GM12801 (cell line): Measurements from ENCODE around the gene HTATIP2.
A peak's percentile ranks its signal among the peaks of the same experiment; 100 is the strongest.

Experiments
- TF ChIP-seq, protein P1 (sequence below): IDR thresholded peaks from one replicate; pipeline ENCODE4 v1.5.1; 2011; ENCODE audit warnings: control low read depth; ENCODE audit not compliant: insufficient read length; ENCODE audit errors: extremely low read depth

HTATIP2 gene

DNA sequence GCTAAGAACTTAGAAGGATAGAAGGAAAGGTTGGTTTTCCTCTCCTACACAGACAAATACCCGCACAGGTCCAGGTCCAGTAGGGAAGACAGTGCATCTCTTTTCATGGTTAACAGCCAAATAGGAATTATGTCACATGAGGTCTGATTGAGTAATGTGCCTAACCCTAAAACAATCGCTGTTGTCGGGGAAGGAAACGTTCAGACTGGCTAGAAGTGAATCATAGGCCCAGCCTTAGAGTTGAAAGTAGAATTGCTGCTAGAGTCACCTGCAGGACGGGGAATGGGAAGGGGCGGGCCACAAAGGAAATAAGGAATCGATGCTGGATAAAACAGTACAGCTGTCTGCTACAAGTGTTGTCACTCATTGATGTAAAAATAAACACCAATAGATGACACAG is 12.4 kb upstream of the HTATIP2 start:
- TF ChIP-seq, protein P1, sequence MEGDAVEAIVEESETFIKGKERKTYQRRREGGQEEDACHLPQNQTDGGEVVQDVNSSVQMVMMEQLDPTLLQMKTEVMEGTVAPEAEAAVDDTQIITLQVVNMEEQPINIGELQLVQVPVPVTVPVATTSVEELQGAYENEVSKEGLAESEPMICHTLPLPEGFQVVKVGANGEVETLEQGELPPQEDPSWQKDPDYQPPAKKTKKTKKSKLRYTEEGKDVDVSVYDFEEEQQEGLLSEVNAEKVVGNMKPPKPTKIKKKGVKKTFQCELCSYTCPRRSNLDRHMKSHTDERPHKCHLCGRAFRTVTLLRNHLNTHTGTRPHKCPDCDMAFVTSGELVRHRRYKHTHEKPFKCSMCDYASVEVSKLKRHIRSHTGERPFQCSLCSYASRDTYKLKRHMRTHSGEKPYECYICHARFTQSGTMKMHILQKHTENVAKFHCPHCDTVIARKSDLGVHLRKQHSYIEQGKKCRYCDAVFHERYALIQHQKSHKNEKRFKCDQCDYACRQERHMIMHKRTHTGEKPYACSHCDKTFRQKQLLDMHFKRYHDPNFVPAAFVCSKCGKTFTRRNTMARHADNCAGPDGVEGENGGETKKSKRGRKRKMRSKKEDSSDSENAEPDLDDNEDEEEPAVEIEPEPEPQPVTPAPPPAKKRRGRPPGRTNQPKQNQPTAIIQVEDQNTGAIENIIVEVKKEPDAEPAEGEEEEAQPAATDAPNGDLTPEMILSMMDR = no peak

DNA sequence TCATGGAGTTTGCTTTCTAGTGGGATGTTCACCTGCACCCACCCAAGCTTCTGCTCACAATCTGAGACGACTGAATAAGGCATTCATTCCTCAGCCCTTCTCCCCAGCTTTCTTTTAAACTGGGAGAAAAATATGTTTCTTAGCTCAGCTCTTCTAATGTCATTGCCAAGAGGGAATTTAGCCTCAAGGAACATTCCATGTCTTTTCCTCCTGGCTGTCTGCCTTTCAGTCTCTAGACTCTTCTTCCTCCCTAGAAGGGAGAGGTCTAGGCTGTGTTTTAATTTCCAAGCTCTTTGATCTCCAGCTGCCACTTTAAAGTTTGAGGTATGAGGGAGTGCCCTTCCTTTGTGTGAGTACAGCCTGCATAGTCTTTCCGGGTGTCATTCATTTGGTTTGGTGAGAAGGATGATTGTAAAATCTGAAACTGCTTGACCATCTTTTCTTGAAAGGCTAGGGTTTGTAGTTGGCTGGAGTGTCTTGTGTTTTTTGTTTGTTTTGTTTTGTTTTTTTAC is 11.7 kb upstream of the HTATIP2 start:
- TF ChIP-seq, protein P1 = no peak

DNA sequence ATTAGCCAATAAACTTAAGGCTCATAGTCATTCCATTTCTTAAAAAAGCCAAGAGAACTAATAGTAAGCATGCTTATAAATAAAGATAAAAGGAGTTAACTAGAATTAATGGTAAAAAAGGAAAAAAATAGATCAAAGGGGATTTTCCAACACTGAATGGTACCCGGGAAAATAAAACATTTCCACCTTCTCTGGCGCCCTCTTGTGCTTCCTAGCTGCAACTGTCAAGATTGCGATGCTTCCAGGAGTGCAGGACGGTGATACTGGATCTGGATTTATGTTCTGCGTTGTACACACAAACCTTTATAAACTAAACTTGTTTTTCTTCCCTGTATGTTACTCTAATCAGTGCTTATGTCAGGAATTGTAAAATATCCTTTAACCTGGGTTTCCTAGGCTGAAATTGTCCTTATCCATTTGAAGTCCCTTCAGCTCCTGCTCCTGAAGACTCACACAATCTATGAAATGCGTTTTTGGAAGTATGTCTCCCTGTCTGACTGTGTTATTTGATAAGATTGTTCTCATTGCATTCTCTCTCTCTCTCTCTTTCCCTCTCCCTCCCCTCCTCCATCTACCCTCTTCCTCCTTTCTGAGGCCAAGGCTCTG is 9.6 kb upstream of the HTATIP2 start:
- TF ChIP-seq, protein P1 = peak; percentile 9

DNA sequence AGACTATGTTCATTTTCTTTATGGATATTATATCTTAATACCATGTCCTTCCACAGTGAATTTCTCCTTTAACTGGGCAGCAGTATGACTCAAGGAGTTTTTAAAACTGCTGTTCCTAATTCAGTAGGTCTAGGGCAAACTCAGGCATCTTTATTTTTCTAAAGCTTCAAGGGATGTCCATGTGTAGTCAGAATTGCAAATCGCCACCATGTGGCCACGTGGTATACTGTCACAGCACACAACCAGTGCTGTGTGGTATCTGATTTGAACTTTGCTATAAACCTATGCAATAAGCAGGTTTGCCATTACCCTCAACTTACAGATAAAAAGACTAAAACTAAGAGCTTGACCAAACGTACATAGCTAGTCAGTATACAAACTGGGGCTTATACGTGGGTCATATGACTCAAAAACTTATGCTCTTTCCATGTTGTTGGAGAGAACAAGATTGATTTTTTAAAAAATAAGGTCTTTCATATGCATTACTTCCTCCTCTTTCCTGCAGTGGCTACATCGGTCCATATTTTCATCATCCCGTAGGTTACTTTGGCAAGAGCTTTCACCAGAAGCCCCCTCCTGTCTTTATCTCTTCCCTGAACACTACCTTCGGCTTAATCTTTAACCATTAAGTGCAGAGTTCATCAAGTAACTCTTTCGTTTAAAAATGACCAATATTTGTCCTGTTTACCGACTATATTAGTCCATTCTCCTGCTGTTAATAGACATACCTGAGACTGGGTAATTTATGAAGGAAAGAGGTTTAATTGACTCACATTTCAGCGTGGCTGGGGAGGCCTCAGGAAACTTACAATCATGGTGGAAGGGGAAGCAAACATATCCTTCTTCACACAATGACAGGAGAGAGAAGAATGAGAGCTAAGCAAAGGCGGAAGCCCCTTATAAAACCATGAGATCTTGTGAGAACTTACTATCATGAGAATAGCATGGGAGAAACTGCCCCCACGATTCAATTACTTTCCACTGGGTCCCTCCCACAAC is 8.0 kb upstream of the HTATIP2 start:
- TF ChIP-seq, protein P1 = no peak

DNA sequence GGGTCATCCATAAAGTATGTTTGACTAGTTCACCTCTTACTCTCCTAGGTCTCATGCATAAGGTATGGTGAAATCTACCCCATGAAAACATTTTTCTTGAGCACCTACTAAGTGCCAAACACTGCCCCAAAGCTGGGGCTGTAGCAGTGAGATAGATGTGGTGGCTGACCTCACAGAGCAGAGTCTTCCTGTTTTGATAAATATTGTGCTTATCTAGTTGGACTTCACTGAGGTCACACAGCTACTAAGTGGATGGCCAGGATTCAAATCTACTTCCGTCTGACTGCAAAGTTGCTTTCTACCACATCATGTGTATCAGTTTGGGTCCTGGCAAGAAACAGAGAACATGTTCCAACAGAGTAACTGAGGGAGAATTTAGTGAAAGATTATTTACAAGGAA is 6.4 kb upstream of the HTATIP2 start:
- TF ChIP-seq, protein P1 = no peak

DNA sequence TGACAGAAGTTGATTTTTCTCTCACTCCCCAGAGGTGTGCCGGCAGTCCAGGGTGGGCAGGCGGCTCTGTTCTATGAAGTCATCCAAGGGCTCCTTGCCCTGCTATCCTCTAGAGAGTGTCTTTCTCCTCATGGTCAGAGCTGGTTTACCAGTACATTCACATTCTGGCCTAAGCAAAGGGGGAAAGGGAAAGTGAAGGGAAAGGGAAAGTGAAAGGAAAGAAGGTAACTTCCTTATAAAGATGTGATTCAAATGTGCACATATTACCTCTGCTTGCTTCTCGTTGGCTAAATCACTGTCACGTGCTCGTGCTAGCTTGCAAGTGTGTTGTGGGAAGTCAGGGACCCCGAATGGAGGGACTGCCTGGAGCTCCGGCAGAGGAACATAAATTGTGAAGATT is 2.9 kb upstream of the HTATIP2 start:
- TF ChIP-seq, protein P1 = no peak

DNA sequence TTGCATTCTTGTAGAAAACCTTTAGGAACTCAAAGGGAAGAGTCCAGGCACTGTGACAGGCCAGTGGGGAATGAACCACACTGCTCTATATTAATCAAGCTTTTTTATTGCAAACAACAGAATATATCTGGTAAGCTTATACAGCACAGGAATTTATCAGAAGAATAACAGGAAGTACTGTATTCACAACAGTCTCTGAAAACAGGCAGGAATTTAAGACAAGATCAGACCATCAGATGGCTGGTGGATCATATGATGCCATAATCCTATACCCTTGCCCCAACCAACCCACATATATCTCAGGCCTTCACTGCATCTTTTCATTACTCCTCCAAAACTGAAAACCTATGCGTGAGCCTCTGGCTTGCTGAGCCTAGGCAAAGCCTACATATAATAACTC is 1.0 kb upstream of the HTATIP2 start:
- TF ChIP-seq, protein P1 = no peak
